ENCODE data around the gene CACNG4.
"Not testable (repeated sequence)": the region's sequence is repeated elsewhere in the genome, so short reads cannot be mapped to it uniquely, and the experiment has no call there.

CACNG4 gene

GRCh38 chr17:67040652-67041051 lies 76.1 kb downstream of the CACNG4 start:
- H3K27me3 Mint-ChIP-seq (ENCODE audit: low read depth) = no peaks in the 10 kb centered on the region
- peaks cover 15% of the 10 kb centered on the region for H3K4me1 Mint-ChIP-seq
- H3K36me3 Mint-ChIP-seq (ENCODE audit: low read depth) = no peaks in the 10 kb centered on the region
- no peak for TF ChIP-seq CTCF (IDR thresholded peaks at IDR 0.05; ENCODE audit: unreplicated experiment in 3 of 3)
- H3K4me3 Mint-ChIP-seq = no peak overlapping the region
- H3K27ac Mint-ChIP-seq = no peak overlapping the region
- H3K9me3 Mint-ChIP-seq = no peaks in the 10 kb centered on the region

DNA sequence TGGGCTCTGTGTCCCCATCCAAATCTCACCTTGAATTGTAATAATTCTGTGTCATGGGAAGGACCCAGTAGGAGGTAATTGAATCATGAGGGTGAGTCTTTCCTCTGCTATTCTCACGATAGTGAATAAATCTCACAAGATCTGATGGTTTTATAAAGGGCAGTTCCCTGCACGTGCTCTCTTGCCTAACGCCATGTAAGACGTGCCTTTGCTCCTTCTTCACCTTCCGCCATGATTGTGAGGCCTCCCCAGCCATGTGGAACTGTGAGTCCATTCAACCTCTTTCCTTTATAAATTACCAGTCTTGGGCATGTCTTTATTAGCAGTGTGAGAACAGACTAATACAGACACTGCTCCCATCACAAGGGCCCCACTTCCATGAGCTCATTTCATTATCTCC lies 76.6 kb downstream of the CACNG4 start:
- H3K27me3 Mint-ChIP-seq (ENCODE audit: low read depth); H3K36me3 Mint-ChIP-seq (ENCODE audit: low read depth); H3K9me3 Mint-ChIP-seq; H3K27ac Mint-ChIP-seq; H3K4me3 Mint-ChIP-seq: not testable (repeated sequence)
- H3K4me1 Mint-ChIP-seq = peaks cover 20% of the 10 kb centered on the region

DNA sequence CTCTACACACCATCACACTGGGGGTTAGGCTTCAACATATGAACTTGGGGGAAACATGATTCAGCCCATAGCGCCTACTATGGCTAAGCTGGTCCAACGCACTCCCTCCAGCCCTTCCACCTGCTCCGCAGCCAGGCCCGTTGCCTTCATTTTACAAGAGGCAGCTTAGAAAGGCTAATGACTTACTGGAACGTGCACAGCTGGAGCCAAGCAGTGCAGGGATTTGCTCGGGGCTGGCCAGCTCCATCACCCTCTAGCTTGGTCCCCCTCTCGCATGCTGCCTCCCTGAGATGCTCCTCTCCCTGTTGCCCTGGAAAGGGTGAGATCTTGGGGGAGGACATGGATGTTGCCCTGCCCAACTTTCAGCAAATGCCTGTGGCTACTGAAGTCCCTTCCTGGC lies 77.0 kb downstream of the CACNG4 start:
- Mint-ChIP-seq H3K4me1 (peaks cover 24% of the 10 kb centered on the region), H3K4me3 (no peak overlapping the region), H3K27me3 (ENCODE audit: low read depth) (no peaks in the 10 kb centered on the region), H3K36me3 (ENCODE audit: low read depth) (no peaks in the 10 kb centered on the region), H3K9me3 (no peaks in the 10 kb centered on the region), H3K27ac (no peak overlapping the region)
- TF ChIP-seq CTCF (IDR thresholded peaks at IDR 0.05; ENCODE audit: unreplicated experiment in 3 of 3) = no peak

DNA sequence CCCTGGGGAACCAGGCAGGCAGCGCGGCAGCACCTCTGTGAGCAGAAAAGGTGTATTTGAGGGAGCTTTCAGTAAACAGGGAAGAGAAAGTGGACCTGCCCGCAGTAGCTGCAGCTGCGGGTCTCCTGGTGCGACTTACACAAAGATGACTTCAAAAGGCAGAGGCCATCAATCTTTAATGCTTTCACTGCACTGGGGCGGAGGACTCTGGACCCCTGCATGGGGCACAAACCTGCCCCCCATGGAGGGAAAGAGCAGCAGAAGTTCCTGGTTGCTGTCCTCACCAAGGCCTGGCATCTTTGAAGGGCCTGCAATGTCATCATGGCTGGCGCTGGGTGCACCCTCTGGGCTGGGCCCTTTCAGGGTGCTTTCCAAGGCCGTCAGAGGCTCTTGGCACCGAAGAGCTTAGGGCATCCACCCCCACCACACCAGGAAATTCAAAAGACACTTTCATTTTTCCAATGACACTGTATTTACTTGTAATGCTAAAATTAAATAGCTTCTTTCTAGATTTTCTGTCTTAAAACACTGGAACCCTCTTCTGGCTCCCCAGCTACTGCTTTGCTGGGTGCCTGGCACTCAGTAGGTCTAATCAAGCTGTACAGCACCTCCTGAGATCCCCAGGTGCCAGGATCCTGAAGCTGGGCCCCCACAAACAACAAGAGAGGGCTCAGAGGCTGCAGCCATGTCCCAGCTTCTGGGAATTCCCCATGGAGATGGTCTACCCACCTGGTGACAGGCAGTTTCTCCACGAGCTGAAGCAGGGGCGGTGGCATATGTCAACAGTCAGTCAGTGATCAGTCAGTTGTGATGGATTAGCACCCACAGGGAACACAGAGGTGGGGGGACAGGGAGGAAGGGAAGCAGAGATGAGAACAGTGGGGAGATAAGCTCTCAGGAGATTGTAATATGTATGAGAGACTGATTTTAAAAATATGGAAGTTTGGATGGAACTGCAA lies 77.7 kb downstream of the CACNG4 start:
- Mint-ChIP-seq H3K9me3 (peaks cover 6% of the 10 kb centered on the region), H3K27ac (no peak overlapping the region), H3K4me3 (no peak overlapping the region), H3K36me3 (ENCODE audit: low read depth) (no peaks in the 10 kb centered on the region), H3K4me1 (peaks cover 30% of the 10 kb centered on the region), H3K27me3 (ENCODE audit: low read depth) (no peaks in the 10 kb centered on the region)
- TF ChIP-seq CTCF (IDR thresholded peaks at IDR 0.05; ENCODE audit: unreplicated experiment in 3 of 3) = no peak

- Mint-ChIP-seq H3K36me3 (ENCODE audit: low read depth) (no peaks in the 10 kb centered on the region), H3K27ac (no peak overlapping the region), H3K4me3 (peak overlapping the region in 1 of 3 experiments; percentile 42), H3K9me3 (peaks cover 12% of the 10 kb centered on the region), H3K27me3 (ENCODE audit: low read depth) (no peaks in the 10 kb centered on the region), H3K4me1 (peaks cover 30% of the 10 kb centered on the region)
- no peak for TF ChIP-seq CTCF (IDR thresholded peaks at IDR 0.05; ENCODE audit: unreplicated experiment in 3 of 3)
Measured at GRCh38 chr17:67043283-67043682, 78.8 kb downstream of the CACNG4 start.

GRCh38 chr17:67044016-67044772 lies 79.7 kb downstream of the CACNG4 start, which contains the start of gene CACNG1:
Gene CACNG1, plus strand, starts transcription at chr17:67044554. Its CDS starts 107 bp downstream, at chr17:67044661.
- Mint-ChIP-seq H3K27ac (no peak within 1 kb of the TSS), H3K4me1 (peaks cover 30% of the 10 kb centered on the region), H3K36me3 (ENCODE audit: low read depth) (peaks cover 6% of the 10 kb centered on the region), H3K27me3 (ENCODE audit: low read depth) (no peaks in the 10 kb centered on the region), H3K4me3 (peak within 1 kb of the TSS in 2 of 3 experiments; percentile 63 to 76), H3K9me3 (peaks cover 21% of the 10 kb centered on the region)
- TF ChIP-seq CTCF (IDR thresholded peaks at IDR 0.05; ENCODE audit: unreplicated experiment in 3 of 3) = no peak

All from nephron (organoid).